ENCODE results near the gene TPX2. TPM values are rescaled to one million over a fixed set of nuclear protein-coding genes. Genes with fewer than 3 reads are reported as not detected.

TPX2 gene
- polyA plus RNA-seq, 1 donor from 2014 or later = 0.49 TPM

- H3K9me3 Mint-ChIP-seq = no peaks in the 10 kb centered on the region
- H3K27me3 Mint-ChIP-seq = no peaks in the 10 kb centered on the region
- H3K4me3 Mint-ChIP-seq = no peak within 1 kb of the TSS
- peaks cover 1% of the 10 kb centered on the region for H3K36me3 Mint-ChIP-seq
- H3K4me1 Mint-ChIP-seq = peaks cover 0 to 3% (median 2%) of the 10 kb centered on the region in 3 donors
- H3K27ac Mint-ChIP-seq = no peak within 1 kb of the TSS
Observed at GRCh38 chr20:31845300-31845863, 106.3 kb downstream of the TPX2 start, which contains the start of gene FOXS1. Gene FOXS1, minus strand, starts transcription at chr20:31845604. Its CDS starts 62 bp downstream, at chr20:31845542.

GRCh38 chr20:31846793-31847138 lies 107.7 kb downstream of the TPX2 start:
- Mint-ChIP-seq H3K27me3 (no peaks in the 10 kb centered on the region), H3K4me3 (no peak overlapping the region), H3K4me1 (peaks cover 0 to 3% (median 2%) of the 10 kb centered on the region in 3 donors), H3K36me3 (peaks cover 1% of the 10 kb centered on the region), H3K9me3 (no peaks in the 10 kb centered on the region), H3K27ac (no peak overlapping the region)

- no peaks in the 10 kb centered on the region for H3K4me1 Mint-ChIP-seq
- H3K27ac Mint-ChIP-seq = no peak overlapping the region
- H3K36me3 Mint-ChIP-seq = no peaks in the 10 kb centered on the region
Observed at GRCh38 chr20:31848088-31848999, 109.3 kb downstream of the TPX2 start.

GRCh38 chr20:31849306-31849930 lies 110.3 kb downstream of the TPX2 start:
- Mint-ChIP-seq H3K27ac (no peak overlapping the region), H3K4me3 (no peak overlapping the region), H3K9me3 (no peaks in the 10 kb centered on the region), H3K4me1 (no peaks in the 10 kb centered on the region), H3K27me3 (peaks cover 3% of the 10 kb centered on the region), H3K36me3 (no peaks in the 10 kb centered on the region)

More at GRCh38 chr20:31848088-31848999, 109.3 kb downstream of the TPX2 start:
- no peaks in the 10 kb centered on the region for H3K9me3 Mint-ChIP-seq
- H3K4me3 Mint-ChIP-seq = no peak overlapping the region
- no peaks in the 10 kb centered on the region for H3K27me3 Mint-ChIP-seq

Other genes starting within 250 kb of the TPX2 start
- 109 TPM for gene HM13, start 224.8 kb upstream of the TPX2 start, polyA plus RNA-seq
- 2.2 TPM for gene ID1, start 134.0 kb upstream of the TPX2 start, polyA plus RNA-seq
- 0.38 TPM for gene COX4I2, start 101.4 kb upstream of the TPX2 start, polyA plus RNA-seq
- gene BCL2L1, start 16.4 kb upstream of the TPX2 start, polyA plus RNA-seq = 9.8 TPM
- gene MYLK2, start 80.1 kb downstream of the TPX2 start, polyA plus RNA-seq = not detected
- not detected for gene FOXS1, start 106.3 kb downstream of the TPX2 start, polyA plus RNA-seq
- gene DUSP15, start 131.2 kb downstream of the TPX2 start, polyA plus RNA-seq = not detected
- gene TTLL9, start 131.3 kb downstream of the TPX2 start, polyA plus RNA-seq = not detected
- gene PDRG1, start 212.8 kb downstream of the TPX2 start, polyA plus RNA-seq = 26.5 TPM
- not detected for gene XKR7, start 228.9 kb downstream of the TPX2 start, polyA plus RNA-seq